ENCODE results near the gene XCR1. TPM values are rescaled to one million over a fixed set of nuclear protein-coding genes. Genes with fewer than 3 reads are reported as not detected.

XCR1 gene
- total and polyA plus RNA-seq, 4 donors = 0.04 to 1.1 (median 0.31) TPM

GRCh38 chr3:46020766-46021510 lies 6.3 kb downstream of the XCR1 start:
- no peak for ATAC-seq (ENCODE audit: insufficient read depth, low FRiP score)
- Histone ChIP-seq H3K9ac (ENCODE audit: insufficient read depth in 1 of 2, low read length in 2 of 2) (no peak overlapping the region), H3K27me3 (ENCODE audit: control insufficient read depth in 3 of 3, insufficient read depth in 3 of 3, low read length in 2 of 3) (no peaks in the 10 kb centered on the region), H3K9me3 (ENCODE audit: control insufficient read depth in 4 of 4, insufficient read depth in 3 of 4, low read length in 3 of 4) (no peaks in the 10 kb centered on the region), H3K4me1 (ENCODE audit: control insufficient read depth in 5 of 5, insufficient read depth in 5 of 5, low read length in 5 of 5) (no peaks in the 10 kb centered on the region), H3K4me3 (no peak overlapping the region), H3K27ac (ENCODE audit: low read depth in 1 of 2, low read length in 1 of 2) (no peak overlapping the region), H3K36me3 (ENCODE audit: control insufficient read depth in 4 of 4, insufficient read depth in 4 of 4, low read length in 4 of 4) (no peaks in the 10 kb centered on the region)
- TF ChIP-seq, protein P1, sequence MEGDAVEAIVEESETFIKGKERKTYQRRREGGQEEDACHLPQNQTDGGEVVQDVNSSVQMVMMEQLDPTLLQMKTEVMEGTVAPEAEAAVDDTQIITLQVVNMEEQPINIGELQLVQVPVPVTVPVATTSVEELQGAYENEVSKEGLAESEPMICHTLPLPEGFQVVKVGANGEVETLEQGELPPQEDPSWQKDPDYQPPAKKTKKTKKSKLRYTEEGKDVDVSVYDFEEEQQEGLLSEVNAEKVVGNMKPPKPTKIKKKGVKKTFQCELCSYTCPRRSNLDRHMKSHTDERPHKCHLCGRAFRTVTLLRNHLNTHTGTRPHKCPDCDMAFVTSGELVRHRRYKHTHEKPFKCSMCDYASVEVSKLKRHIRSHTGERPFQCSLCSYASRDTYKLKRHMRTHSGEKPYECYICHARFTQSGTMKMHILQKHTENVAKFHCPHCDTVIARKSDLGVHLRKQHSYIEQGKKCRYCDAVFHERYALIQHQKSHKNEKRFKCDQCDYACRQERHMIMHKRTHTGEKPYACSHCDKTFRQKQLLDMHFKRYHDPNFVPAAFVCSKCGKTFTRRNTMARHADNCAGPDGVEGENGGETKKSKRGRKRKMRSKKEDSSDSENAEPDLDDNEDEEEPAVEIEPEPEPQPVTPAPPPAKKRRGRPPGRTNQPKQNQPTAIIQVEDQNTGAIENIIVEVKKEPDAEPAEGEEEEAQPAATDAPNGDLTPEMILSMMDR (IDR thresholded peaks at IDR 0.05; ENCODE audit: control extremely low read depth, extremely low read depth) = no peak
- 96 to 97% methylated on average over 37 of the region's 37 CpGs for WGBS, 2 donors
- DNase-seq = no peak

DNA sequence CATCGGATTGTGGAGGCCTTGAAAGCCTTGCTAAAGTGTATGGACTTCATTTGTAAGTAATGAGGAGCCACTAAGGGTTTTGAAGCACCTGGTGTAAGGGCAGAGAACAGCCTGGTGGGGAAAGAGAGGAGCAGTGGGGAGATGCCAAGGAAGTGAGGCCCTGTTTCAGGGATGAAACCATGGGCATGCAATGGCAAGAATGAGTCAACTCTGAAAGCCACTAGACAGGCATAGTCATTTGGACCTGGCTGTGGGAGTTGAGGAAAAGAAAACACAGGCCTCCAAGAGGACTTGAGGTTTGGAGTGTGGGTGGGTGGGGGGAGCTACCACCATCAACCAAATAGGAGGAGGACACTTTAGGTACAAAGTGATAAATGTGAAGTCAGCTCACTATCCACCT lies 7.6 kb downstream of the XCR1 start:
- no peaks in the 10 kb centered on the region for H3K4me1 ChIP-seq (ENCODE audit: control insufficient read depth in 5 of 5, insufficient read depth in 5 of 5, low read length in 5 of 5)
- ATAC-seq (ENCODE audit: insufficient read depth, low FRiP score) (no peak), DNase-seq (no peak)
- no peaks in the 10 kb centered on the region for H3K9me3 ChIP-seq (ENCODE audit: control insufficient read depth in 4 of 4, insufficient read depth in 3 of 4, low read length in 3 of 4)
- no peaks in the 10 kb centered on the region for H3K27me3 ChIP-seq (ENCODE audit: control insufficient read depth in 3 of 3, insufficient read depth in 3 of 3, low read length in 2 of 3)
- WGBS, 2 donors = 89 to 91% methylated on average over 1 of the region's 1 CpG
- TF ChIP-seq, protein P1 (IDR thresholded peaks at IDR 0.05; ENCODE audit: control extremely low read depth, extremely low read depth) = no peak
- no peak overlapping the region for H3K4me3 ChIP-seq
- H3K27ac ChIP-seq (ENCODE audit: low read depth in 1 of 2, low read length in 1 of 2) = no peak overlapping the region
- H3K36me3 ChIP-seq (ENCODE audit: control insufficient read depth in 4 of 4, insufficient read depth in 4 of 4, low read length in 4 of 4) = no peaks in the 10 kb centered on the region
- H3K9ac ChIP-seq (ENCODE audit: insufficient read depth in 1 of 2, low read length in 2 of 2) = no peak overlapping the region

DNA sequence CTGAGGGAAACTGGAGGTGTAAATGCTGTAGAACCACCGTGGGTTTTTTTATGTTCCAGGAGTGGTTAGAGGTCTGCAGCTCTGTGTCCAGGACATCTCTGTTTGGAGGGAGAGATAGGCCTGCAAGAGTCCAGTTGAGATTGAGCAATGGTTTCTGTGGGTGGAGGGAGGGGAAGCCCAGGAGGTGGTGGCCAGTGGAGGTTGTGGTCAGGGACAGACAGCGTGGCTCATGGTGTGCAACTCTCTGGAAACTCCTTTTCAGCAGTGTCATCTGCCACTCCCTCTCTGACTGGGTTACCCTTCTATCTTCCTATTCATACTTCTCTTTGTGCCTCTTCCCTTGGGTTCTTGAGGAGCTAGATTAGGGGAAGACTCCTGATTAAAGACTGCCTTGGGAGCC lies 9.6 kb downstream of the XCR1 start:
- H3K27ac ChIP-seq (ENCODE audit: low read depth in 1 of 2, low read length in 1 of 2) = no peak overlapping the region
- TF ChIP-seq, protein P1 (IDR thresholded peaks at IDR 0.05; ENCODE audit: control extremely low read depth, extremely low read depth) = no peak
- no peaks in the 10 kb centered on the region for H3K9me3 ChIP-seq (ENCODE audit: control insufficient read depth in 4 of 4, insufficient read depth in 3 of 4, low read length in 3 of 4)
- no peaks in the 10 kb centered on the region for H3K4me1 ChIP-seq (ENCODE audit: control insufficient read depth in 5 of 5, insufficient read depth in 5 of 5, low read length in 5 of 5)
- DNase-seq = no peak
- no peaks in the 10 kb centered on the region for H3K27me3 ChIP-seq (ENCODE audit: control insufficient read depth in 3 of 3, insufficient read depth in 3 of 3, low read length in 2 of 3)
- no peak overlapping the region for H3K9ac ChIP-seq (ENCODE audit: insufficient read depth in 1 of 2, low read length in 2 of 2)
- H3K36me3 ChIP-seq (ENCODE audit: control insufficient read depth in 4 of 4, insufficient read depth in 4 of 4, low read length in 4 of 4) = no peaks in the 10 kb centered on the region
- H3K4me3 ChIP-seq = no peak overlapping the region
- peak; percentile 69 for ATAC-seq (ENCODE audit: insufficient read depth, low FRiP score)
- WGBS, 2 donors = 29 to 71% methylated on average over 2 of the region's 2 CpGs

Data from lung (tissue), 12 donors.